ENCODE data around the gene PTPRN2. TPM values are rescaled to one million over a fixed set of nuclear protein-coding genes. Genes with fewer than 3 reads are reported as not detected.

Gene PTPRN2
- total RNA-seq, 1 donor from 2014 or later = 2.4 TPM

DNA sequence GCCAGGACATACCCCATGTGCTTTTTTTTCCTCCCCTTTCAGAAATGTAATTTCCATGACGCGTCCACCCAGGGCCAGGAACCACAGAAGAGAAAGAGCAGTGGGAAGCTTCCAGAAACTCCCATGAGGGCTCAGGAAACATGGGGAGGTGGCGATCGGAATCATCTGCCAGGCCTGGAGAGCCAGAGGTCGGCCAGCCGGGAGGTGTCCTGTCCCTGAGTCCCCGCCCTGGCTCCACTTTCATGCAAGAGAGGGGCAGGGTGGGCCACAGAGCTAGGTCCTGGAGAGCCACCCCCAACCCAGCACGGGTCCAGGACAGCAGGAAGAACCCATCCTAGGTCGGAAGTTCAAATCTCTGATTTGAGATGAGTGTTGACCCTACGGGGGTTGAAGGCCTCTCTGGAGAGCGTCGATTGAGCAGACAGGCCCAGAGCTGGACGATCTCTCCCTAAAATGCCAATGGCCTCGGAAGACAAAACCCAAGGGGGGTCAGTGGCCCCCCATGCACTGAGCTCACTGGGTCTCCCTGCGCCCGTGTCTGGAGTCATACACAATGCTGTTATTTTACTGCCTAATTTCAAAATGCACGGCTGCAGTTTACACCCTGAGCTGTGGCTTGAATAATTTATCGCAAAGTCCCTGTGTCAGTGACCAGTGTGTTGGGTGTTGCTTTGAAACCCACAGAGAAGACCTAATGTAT, 594.1 kb downstream of the PTPRN2 start:
- H3K36me3 ChIP-seq (ENCODE audit: control insufficient read depth, insufficient read depth, low read length) = no peaks in the 10 kb centered on the region
- H3K4me3 ChIP-seq (ENCODE audit: low read depth, low read length) = no peak overlapping the region
- TF ChIP-seq, protein P1, sequence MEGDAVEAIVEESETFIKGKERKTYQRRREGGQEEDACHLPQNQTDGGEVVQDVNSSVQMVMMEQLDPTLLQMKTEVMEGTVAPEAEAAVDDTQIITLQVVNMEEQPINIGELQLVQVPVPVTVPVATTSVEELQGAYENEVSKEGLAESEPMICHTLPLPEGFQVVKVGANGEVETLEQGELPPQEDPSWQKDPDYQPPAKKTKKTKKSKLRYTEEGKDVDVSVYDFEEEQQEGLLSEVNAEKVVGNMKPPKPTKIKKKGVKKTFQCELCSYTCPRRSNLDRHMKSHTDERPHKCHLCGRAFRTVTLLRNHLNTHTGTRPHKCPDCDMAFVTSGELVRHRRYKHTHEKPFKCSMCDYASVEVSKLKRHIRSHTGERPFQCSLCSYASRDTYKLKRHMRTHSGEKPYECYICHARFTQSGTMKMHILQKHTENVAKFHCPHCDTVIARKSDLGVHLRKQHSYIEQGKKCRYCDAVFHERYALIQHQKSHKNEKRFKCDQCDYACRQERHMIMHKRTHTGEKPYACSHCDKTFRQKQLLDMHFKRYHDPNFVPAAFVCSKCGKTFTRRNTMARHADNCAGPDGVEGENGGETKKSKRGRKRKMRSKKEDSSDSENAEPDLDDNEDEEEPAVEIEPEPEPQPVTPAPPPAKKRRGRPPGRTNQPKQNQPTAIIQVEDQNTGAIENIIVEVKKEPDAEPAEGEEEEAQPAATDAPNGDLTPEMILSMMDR (IDR thresholded peaks at IDR 0.05; ENCODE audit: insufficient read depth, low read length, poor library complexity, severe bottlenecking) = no peak
- no peaks in the 10 kb centered on the region for H3K27me3 ChIP-seq (ENCODE audit: control insufficient read depth, insufficient read depth, low read length)
- no peak for DNase-seq (ENCODE audit: low read depth)

DNA sequence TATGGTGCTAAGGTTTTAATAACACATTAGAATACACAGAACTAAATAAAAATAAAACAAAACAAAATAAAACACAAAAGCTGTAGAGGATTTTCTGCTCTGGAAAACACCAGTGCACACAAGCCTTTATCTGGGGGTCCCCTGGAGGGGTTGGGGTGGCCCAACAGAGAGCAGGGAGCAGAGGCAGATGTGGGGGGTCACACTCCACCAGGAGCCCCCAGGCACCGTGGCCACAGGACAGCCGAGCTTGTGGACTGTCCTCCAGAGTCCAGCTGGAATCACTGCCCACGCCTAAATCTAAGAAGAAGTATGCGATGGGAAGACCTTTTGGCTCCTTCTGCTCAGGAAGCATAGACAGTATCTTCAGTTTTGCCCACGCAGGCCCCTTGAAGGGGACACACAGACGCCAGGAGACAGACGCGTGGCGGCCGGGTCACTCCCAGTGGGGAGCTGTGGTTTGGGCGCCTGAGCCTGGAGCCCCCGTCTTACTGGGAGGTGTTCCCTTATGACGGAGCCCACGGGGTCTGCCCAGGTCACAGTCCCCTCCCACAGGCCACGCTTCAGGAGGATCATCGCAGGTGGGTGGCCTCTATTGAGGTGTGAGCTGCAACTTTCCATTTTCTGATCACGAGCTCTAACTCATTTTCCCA, 595.0 kb downstream of the PTPRN2 start:
- H3K4me3 ChIP-seq (ENCODE audit: low read depth, low read length) = no peak overlapping the region
- DNase-seq (ENCODE audit: low read depth) = no peak
- TF ChIP-seq, protein P1 (IDR thresholded peaks at IDR 0.05; ENCODE audit: insufficient read depth, low read length, poor library complexity, severe bottlenecking) = no peak
- H3K36me3 ChIP-seq (ENCODE audit: control insufficient read depth, insufficient read depth, low read length) = no peaks in the 10 kb centered on the region
- H3K27me3 ChIP-seq (ENCODE audit: control insufficient read depth, insufficient read depth, low read length) = no peaks in the 10 kb centered on the region

DNA sequence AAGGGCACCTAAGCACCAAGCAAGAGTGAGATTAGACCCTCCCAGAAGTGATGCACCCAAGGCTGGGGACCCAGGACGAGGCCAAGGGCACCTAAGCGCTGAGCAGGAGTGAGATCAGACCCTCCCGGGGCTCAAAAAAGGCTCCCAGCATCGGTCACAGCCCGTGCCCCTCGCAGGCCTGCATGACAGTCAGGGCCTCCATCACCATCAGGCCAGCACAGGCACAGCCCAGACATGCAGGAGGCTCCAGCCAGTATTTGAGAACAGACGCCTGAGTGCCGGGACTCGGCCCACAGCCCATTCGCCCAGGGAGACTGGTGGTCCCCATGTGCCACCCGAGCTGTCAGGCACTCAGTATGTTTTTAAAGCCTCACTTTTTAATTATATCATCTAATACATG, 595.9 kb downstream of the PTPRN2 start:
- TF ChIP-seq, protein P1 (IDR thresholded peaks at IDR 0.05; ENCODE audit: insufficient read depth, low read length, poor library complexity, severe bottlenecking) = no peak
- DNase-seq (ENCODE audit: low read depth) = no peak
- no peak overlapping the region for H3K4me3 ChIP-seq (ENCODE audit: low read depth, low read length)
- H3K27me3 ChIP-seq (ENCODE audit: control insufficient read depth, insufficient read depth, low read length) = no peaks in the 10 kb centered on the region
- H3K36me3 ChIP-seq (ENCODE audit: control insufficient read depth, insufficient read depth, low read length) = no peaks in the 10 kb centered on the region

DNA sequence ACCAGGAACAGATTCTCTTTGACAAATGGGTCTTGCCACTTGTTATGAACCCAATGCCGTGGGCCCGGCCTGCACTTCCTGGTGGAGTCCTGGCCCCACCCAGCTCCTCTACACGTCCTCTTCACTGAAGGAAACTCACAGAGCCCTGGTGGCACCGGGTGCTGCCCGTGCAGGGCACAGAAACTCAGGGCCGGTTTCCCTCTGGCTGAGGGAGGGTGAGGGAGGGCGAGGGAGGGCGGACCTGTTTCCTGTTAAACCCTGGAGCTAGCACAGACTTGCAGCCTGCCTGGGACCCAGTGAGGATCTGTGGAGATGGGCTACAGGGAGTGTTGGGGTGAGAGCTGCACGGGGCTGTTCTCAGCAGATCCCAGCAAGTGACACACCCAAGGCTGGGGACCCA, 596.3 kb downstream of the PTPRN2 start:
- H3K27me3 ChIP-seq (ENCODE audit: control insufficient read depth, insufficient read depth, low read length) = no peaks in the 10 kb centered on the region
- TF ChIP-seq, protein P1 (IDR thresholded peaks at IDR 0.05; ENCODE audit: insufficient read depth, low read length, poor library complexity, severe bottlenecking) = no peak
- no peak overlapping the region for H3K4me3 ChIP-seq (ENCODE audit: low read depth, low read length)
- H3K36me3 ChIP-seq (ENCODE audit: control insufficient read depth, insufficient read depth, low read length) = no peaks in the 10 kb centered on the region
- no peak for DNase-seq (ENCODE audit: low read depth)

GRCh38 chr7:157990881-157991250, 596.8 kb downstream of the PTPRN2 start:
- Histone ChIP-seq H3K4me3 (ENCODE audit: low read depth, low read length) (no peak overlapping the region), H3K27me3 (ENCODE audit: control insufficient read depth, insufficient read depth, low read length) (no peaks in the 10 kb centered on the region), H3K36me3 (ENCODE audit: control insufficient read depth, insufficient read depth, low read length) (no peaks in the 10 kb centered on the region)
- TF ChIP-seq, protein P1 (IDR thresholded peaks at IDR 0.05; ENCODE audit: insufficient read depth, low read length, poor library complexity, severe bottlenecking) = no peak
- DNase-seq (ENCODE audit: low read depth) = no peak

Measured in kidney epithelial cell (primary cell).